Progenitor cell of endocrine pancreas (in vitro differentiated cells): Measurements from ENCODE around the gene WDR18. TPM values are rescaled to one million over a fixed set of nuclear protein-coding genes. Genes with fewer than 3 reads are reported as not detected.
A peak's percentile ranks its signal among the peaks of the same experiment; 100 is the strongest.

ENCODE experiments used
- DNase-seq: peaks from one replicate; pipeline ENCODE4 v3.0.0; 2021; ENCODE audit warnings: low spot score; ENCODE audit not compliant: unreplicated experiment
- H3K27ac Mint-ChIP-seq: 2 replicates; pipeline ENCODE4 v1.8.0; 2021; ENCODE audit warnings: mild to moderate bottlenecking, moderate library complexity, mixed read lengths
- H3K27me3 Mint-ChIP-seq: 2 replicates; pipeline ENCODE4 v1.8.0; 2021; ENCODE audit warnings: mixed read lengths
- H3K36me3 Mint-ChIP-seq: 2 replicates; pipeline ENCODE4 v1.8.0; 2022; ENCODE audit warnings: mixed read lengths; ENCODE audit not compliant: insufficient read depth
- H3K4me1 Mint-ChIP-seq: 2 replicates; pipeline ENCODE4 v1.8.0; 2021; ENCODE audit warnings: low read depth, mixed read lengths
- H3K4me3 Mint-ChIP-seq: 2 replicates; pipeline ENCODE4 v1.8.0; 2021; ENCODE audit warnings: low read depth, mild to moderate bottlenecking, moderate library complexity, mixed read lengths
- H3K9me3 Mint-ChIP-seq: 2 replicates; pipeline ENCODE4 v1.8.0; 2021; ENCODE audit warnings: low read depth, mixed read lengths
- total RNA-seq: library from RNA; stranded (reverse); gene quantifications from 2 replicates; pipeline ENCODE4 v1.2.1, GENCODE V29; 2021
- TF ChIP-seq, protein P1 (sequence below): fragments of 200-600 bp; sonication (generic); IDR thresholded peaks from one replicate; pipeline ENCODE4 v1.5.0; 2021; ENCODE audit warnings: antibody characterized with exemption, mild to moderate bottlenecking; ENCODE audit not compliant: unreplicated experiment

Gene WDR18
- total RNA-seq, 1 donor from 2014 or later: 72.3 TPM

GRCh38 chr19:960601-960938 is 23.6 kb upstream of the WDR18 start:
- H3K27ac Mint-ChIP-seq: peak overlapping the region; percentile 82
- H3K27me3 Mint-ChIP-seq: no peaks in the 10 kb centered on the region
- H3K36me3 Mint-ChIP-seq: peaks cover 19% of the 10 kb centered on the region
- TF ChIP-seq, protein P1, sequence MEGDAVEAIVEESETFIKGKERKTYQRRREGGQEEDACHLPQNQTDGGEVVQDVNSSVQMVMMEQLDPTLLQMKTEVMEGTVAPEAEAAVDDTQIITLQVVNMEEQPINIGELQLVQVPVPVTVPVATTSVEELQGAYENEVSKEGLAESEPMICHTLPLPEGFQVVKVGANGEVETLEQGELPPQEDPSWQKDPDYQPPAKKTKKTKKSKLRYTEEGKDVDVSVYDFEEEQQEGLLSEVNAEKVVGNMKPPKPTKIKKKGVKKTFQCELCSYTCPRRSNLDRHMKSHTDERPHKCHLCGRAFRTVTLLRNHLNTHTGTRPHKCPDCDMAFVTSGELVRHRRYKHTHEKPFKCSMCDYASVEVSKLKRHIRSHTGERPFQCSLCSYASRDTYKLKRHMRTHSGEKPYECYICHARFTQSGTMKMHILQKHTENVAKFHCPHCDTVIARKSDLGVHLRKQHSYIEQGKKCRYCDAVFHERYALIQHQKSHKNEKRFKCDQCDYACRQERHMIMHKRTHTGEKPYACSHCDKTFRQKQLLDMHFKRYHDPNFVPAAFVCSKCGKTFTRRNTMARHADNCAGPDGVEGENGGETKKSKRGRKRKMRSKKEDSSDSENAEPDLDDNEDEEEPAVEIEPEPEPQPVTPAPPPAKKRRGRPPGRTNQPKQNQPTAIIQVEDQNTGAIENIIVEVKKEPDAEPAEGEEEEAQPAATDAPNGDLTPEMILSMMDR: no peak
- no peak for DNase-seq
- H3K4me3 Mint-ChIP-seq: no peak overlapping the region
- H3K4me1 Mint-ChIP-seq: peaks cover 35% of the 10 kb centered on the region
- H3K9me3 Mint-ChIP-seq: no peaks in the 10 kb centered on the region

- no peak for DNase-seq
- Mint-ChIP-seq H3K27ac (peak overlapping the region; percentile 97), H3K27me3 (no peaks in the 10 kb centered on the region), H3K4me1 (peaks cover 29% of the 10 kb centered on the region), H3K36me3 (peaks cover 28% of the 10 kb centered on the region), H3K4me3 (peak overlapping the region; percentile 31), H3K9me3 (no peaks in the 10 kb centered on the region)
- TF ChIP-seq, protein P1: no peak
Measured at GRCh38 chr19:961866-962620, 22.1 kb upstream of the WDR18 start.

DNA sequence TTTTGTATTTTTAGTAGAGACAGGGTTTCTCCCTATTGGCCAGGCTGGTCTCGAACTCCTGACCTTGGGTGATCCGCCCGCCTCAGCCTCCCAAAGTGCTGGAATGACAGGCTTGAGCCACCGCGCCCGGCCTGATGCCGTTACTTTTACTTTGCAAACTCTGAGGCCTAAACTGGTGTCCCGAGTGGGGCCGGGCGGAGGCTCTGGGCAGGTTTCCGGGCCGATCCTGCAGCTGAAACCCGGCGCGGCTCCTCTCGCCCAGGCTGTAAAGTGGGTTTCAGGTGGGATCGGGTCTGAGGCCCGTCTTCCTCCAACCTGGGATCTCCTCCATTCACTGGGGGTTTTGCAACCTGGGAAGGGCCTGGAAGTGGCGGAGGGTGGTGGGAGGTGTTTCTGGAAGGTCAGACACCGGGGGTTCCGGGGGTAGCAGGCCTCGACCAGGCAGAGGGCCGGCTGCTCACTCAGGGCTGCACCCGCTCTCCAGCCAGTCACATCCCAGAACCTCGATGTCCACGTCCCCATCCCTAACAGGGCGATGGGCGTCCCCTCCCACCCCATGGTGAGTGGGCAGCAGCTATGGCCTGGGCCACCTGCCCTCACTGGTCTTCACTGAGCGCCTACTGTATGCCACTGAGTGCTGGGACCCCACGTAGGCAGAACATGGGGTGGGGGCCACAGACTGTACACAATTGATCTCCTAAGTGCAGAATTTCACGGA is 21.3 kb upstream of the WDR18 start:
- no peaks in the 10 kb centered on the region for H3K9me3 Mint-ChIP-seq
- peaks cover 26% of the 10 kb centered on the region for H3K4me1 Mint-ChIP-seq
- H3K27ac Mint-ChIP-seq: peak overlapping the region; percentile 97
- H3K27me3 Mint-ChIP-seq: no peaks in the 10 kb centered on the region
- DNase-seq: no peak
- TF ChIP-seq, protein P1: no peak
- H3K4me3 Mint-ChIP-seq: no peak overlapping the region
- peaks cover 33% of the 10 kb centered on the region for H3K36me3 Mint-ChIP-seq

GRCh38 chr19:963486-963951 is 20.6 kb upstream of the WDR18 start:
- TF ChIP-seq, protein P1: no peak
- Mint-ChIP-seq H3K4me1 (peaks cover 26% of the 10 kb centered on the region), H3K9me3 (no peaks in the 10 kb centered on the region), H3K27ac (no peak overlapping the region), H3K4me3 (no peak overlapping the region), H3K36me3 (peaks cover 36% of the 10 kb centered on the region), H3K27me3 (no peaks in the 10 kb centered on the region)
- no peak for DNase-seq

- H3K4me1 Mint-ChIP-seq: peaks cover 22% of the 10 kb centered on the region
- H3K27me3 Mint-ChIP-seq: no peaks in the 10 kb centered on the region
- TF ChIP-seq, protein P1: no peak
- peaks cover 38% of the 10 kb centered on the region for H3K36me3 Mint-ChIP-seq
- no peaks in the 10 kb centered on the region for H3K9me3 Mint-ChIP-seq
- no peak overlapping the region for H3K27ac Mint-ChIP-seq
- no peak overlapping the region for H3K4me3 Mint-ChIP-seq
- no peak for DNase-seq
Measured at GRCh38 chr19:964116-964520, 20.0 kb upstream of the WDR18 start.
